OCI-LY1 (cell line): Measurements from ENCODE around the gene PTH1R.

Experiments used
- H2AFZ ChIP-seq: fragments of 200-600 bp; sonication (generic), shearing (Covaris generic); 2 replicates; pipeline ENCODE4 v1.6.0; 2014; ENCODE audit warnings: antibody characterized with exemption, mild to moderate bottlenecking, low read length
- H3F3A ChIP-seq: fragments of 200-600 bp; sonication (generic), shearing (Covaris generic); 2 replicates; pipeline ENCODE4 v1.6.0; 2014; ENCODE audit warnings: mild to moderate bottlenecking, antibody characterized with exemption, low read length, moderate library complexity; ENCODE audit not compliant: insufficient read depth
- H3K27ac ChIP-seq: fragments of 200-600 bp; sonication (generic); 2 replicates; pipeline ENCODE4 v1.5.1; 2014; ENCODE audit warnings: low read length, mixed run types, mild to moderate bottlenecking, low read depth; ENCODE audit not compliant: poor library complexity, severe bottlenecking
- H3K27me3 ChIP-seq: fragments of 200-600 bp; sonication (generic); 2 replicates; pipeline ENCODE4 v1.6.0; 2014; ENCODE audit warnings: antibody characterized with exemption, mild to moderate bottlenecking, low read length, moderate library complexity; ENCODE audit not compliant: insufficient read depth
- H3K36me3 ChIP-seq: fragments of 200-600 bp; sonication (generic); 2 replicates; pipeline ENCODE4 v1.6.1; 2014; ENCODE audit warnings: mild to moderate bottlenecking, antibody characterized with exemption, low read length, moderate library complexity, mixed read lengths; ENCODE audit not compliant: insufficient read depth
- H3K4me1 ChIP-seq: fragments of 200-600 bp; sonication (generic); 2 replicates; pipeline ENCODE4 v1.5.1; 2014; ENCODE audit warnings: mild to moderate bottlenecking, low read length, moderate library complexity; ENCODE audit not compliant: insufficient read depth, severe bottlenecking
- H3K4me2 ChIP-seq: fragments of 200-600 bp; sonication (generic), shearing (Covaris generic); 2 replicates; pipeline ENCODE4 v1.6.1; 2014; ENCODE audit warnings: low read length
- H3K4me3 ChIP-seq: fragments of 200-600 bp; sonication (generic); 2 replicates; pipeline ENCODE4 v1.5.1; 2014; ENCODE audit warnings: low read length, low read depth, mild to moderate bottlenecking, mixed read lengths; ENCODE audit not compliant: poor library complexity, severe bottlenecking
- H3K79me2 ChIP-seq: fragments of 200-600 bp; shearing (Covaris generic); 2 replicates; pipeline ENCODE4 v1.6.1; 2016; ENCODE audit warnings: mixed run types, low read length, mixed read lengths; ENCODE audit not compliant: insufficient read depth
- H3K9ac ChIP-seq: fragments of 200-600 bp; sonication (generic), shearing (Covaris generic); 2 replicates; pipeline ENCODE4 v1.6.1; 2014; ENCODE audit warnings: mild to moderate bottlenecking, low read length, mixed read lengths
- H3K9me2 ChIP-seq: fragments of 200-600 bp; sonication (generic), shearing (Covaris generic); 2 replicates; pipeline ENCODE4 v1.6.1; 2014; ENCODE audit warnings: low read depth, mild to moderate bottlenecking, low read length, mixed read lengths
- H3K9me3 ChIP-seq: fragments of 200-600 bp; shearing (Covaris generic); 2 replicates; pipeline ENCODE4 v1.6.1; 2014; ENCODE audit warnings: low read length, mixed read lengths
- H4K20me1 ChIP-seq: fragments of 200-600 bp; sonication (generic), shearing (Covaris generic); 2 replicates; pipeline ENCODE4 v1.6.0; 2016; ENCODE audit warnings: mild to moderate bottlenecking, low read length; ENCODE audit not compliant: insufficient read depth
- CTCF ChIP-seq: fragments of 200-600 bp; sonication (generic), shearing (Covaris generic); IDR thresholded peaks from 2 replicates; pipeline ENCODE4 v1.5.1; 2017; ENCODE audit warnings: mild to moderate bottlenecking, antibody characterized with exemption, low read length, moderate library complexity, mixed read lengths
- EZH2 ChIP-seq: fragments of 200-600 bp; sonication (generic), shearing (Covaris generic); IDR thresholded peaks from 2 replicates; pipeline ENCODE4 v1.8.0; 2017; ENCODE audit warnings: borderline replicate concordance, mixed run types, mild to moderate bottlenecking, antibody characterized with exemption, low read length, moderate library complexity, mixed read lengths

PTH1R gene

GRCh38 chr3:46905661-46906451 is 28.3 kb downstream of the PTH1R start:
- H3K79me2 ChIP-seq = no peaks in the 10 kb centered on the region
- H3K9ac ChIP-seq = no peak overlapping the region
- H3K9me3 ChIP-seq = no peaks in the 10 kb centered on the region
- H3K4me2 ChIP-seq = no peak overlapping the region
- H2AFZ ChIP-seq = no peak overlapping the region
- H3F3A ChIP-seq = no peaks in the 10 kb centered on the region
- no peaks in the 10 kb centered on the region; the same call in 1 of the 2 replicates for H3K27me3 ChIP-seq
- H3K9me2 ChIP-seq = no peaks in the 10 kb centered on the region
- TF ChIP-seq CTCF (no peak), EZH2 (no peak)
- no peak overlapping the region for H3K4me3 ChIP-seq
- H3K4me1 ChIP-seq = peaks cover 4% of the 10 kb centered on the region
- H3K27ac ChIP-seq = no peak overlapping the region
- no peaks in the 10 kb centered on the region for H3K36me3 ChIP-seq
- no peaks in the 10 kb centered on the region for H4K20me1 ChIP-seq

GRCh38 chr3:46906471-46907058 is 29.0 kb downstream of the PTH1R start:
- H3K4me1 ChIP-seq = peaks cover 4% of the 10 kb centered on the region
- H3K9ac ChIP-seq = no peak overlapping the region
- TF ChIP-seq EZH2 (no peak), CTCF (no peak)
- H3K36me3 ChIP-seq = no peaks in the 10 kb centered on the region
- H3K4me3 ChIP-seq = no peak overlapping the region
- no peak overlapping the region for H3K27ac ChIP-seq
- no peaks in the 10 kb centered on the region for H4K20me1 ChIP-seq
- no peak overlapping the region for H3K4me2 ChIP-seq
- no peaks in the 10 kb centered on the region for H3F3A ChIP-seq
- no peaks in the 10 kb centered on the region; the same call in 1 of the 2 replicates for H3K27me3 ChIP-seq
- no peak overlapping the region for H2AFZ ChIP-seq
- no peaks in the 10 kb centered on the region for H3K9me2 ChIP-seq
- H3K79me2 ChIP-seq = no peaks in the 10 kb centered on the region
- H3K9me3 ChIP-seq = no peaks in the 10 kb centered on the region

GRCh38 chr3:46907271-46907670 is 29.8 kb downstream of the PTH1R start:
- H3K4me1 ChIP-seq = peaks cover 4% of the 10 kb centered on the region
- no peak overlapping the region for H3K9ac ChIP-seq
- no peak for TF ChIP-seq CTCF
- no peak for TF ChIP-seq EZH2
- H3F3A ChIP-seq = no peaks in the 10 kb centered on the region
- no peaks in the 10 kb centered on the region for H4K20me1 ChIP-seq
- no peak overlapping the region for H3K4me3 ChIP-seq
- no peak overlapping the region for H2AFZ ChIP-seq
- H3K36me3 ChIP-seq = no peaks in the 10 kb centered on the region
- no peak overlapping the region for H3K27ac ChIP-seq
- no peaks in the 10 kb centered on the region for H3K9me3 ChIP-seq
- H3K79me2 ChIP-seq = no peaks in the 10 kb centered on the region
- no peak overlapping the region for H3K4me2 ChIP-seq
- no peaks in the 10 kb centered on the region for H3K9me2 ChIP-seq
- H3K27me3 ChIP-seq = no peaks in the 10 kb centered on the region; the same call in 1 of the 2 replicates
